Measurements from ENCODE around the gene HELZ2. TPM values are rescaled to one million over a fixed set of nuclear protein-coding genes. Genes with fewer than 3 reads are reported as not detected.

HELZ2 gene
- total RNA-seq, 4 donors from 2014 or later = 4.9 to 35.2 (median 10.5) TPM

DNA sequence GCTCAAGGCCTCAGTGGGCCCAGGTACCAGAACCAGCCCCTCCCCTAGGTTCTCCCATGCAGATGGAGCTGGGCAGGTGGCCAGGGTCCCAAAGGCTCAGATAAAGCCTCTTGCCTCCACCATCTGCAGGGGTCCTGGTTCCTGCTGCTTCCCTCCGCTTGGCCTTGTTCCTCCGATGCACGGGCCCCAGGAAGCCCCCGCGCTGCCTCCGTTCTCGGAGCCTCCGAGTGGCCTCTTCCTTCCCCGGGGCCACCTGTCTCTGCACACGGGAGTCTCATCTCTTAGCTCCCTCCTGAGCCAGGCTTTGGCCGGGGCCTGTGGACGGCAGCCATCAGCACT lies 35.0 kb downstream of the HELZ2 start:
- TF ChIP-seq, protein P1, sequence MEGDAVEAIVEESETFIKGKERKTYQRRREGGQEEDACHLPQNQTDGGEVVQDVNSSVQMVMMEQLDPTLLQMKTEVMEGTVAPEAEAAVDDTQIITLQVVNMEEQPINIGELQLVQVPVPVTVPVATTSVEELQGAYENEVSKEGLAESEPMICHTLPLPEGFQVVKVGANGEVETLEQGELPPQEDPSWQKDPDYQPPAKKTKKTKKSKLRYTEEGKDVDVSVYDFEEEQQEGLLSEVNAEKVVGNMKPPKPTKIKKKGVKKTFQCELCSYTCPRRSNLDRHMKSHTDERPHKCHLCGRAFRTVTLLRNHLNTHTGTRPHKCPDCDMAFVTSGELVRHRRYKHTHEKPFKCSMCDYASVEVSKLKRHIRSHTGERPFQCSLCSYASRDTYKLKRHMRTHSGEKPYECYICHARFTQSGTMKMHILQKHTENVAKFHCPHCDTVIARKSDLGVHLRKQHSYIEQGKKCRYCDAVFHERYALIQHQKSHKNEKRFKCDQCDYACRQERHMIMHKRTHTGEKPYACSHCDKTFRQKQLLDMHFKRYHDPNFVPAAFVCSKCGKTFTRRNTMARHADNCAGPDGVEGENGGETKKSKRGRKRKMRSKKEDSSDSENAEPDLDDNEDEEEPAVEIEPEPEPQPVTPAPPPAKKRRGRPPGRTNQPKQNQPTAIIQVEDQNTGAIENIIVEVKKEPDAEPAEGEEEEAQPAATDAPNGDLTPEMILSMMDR (IDR thresholded peaks at IDR 0.05; ENCODE audit: low read depth) = no peak

DNA sequence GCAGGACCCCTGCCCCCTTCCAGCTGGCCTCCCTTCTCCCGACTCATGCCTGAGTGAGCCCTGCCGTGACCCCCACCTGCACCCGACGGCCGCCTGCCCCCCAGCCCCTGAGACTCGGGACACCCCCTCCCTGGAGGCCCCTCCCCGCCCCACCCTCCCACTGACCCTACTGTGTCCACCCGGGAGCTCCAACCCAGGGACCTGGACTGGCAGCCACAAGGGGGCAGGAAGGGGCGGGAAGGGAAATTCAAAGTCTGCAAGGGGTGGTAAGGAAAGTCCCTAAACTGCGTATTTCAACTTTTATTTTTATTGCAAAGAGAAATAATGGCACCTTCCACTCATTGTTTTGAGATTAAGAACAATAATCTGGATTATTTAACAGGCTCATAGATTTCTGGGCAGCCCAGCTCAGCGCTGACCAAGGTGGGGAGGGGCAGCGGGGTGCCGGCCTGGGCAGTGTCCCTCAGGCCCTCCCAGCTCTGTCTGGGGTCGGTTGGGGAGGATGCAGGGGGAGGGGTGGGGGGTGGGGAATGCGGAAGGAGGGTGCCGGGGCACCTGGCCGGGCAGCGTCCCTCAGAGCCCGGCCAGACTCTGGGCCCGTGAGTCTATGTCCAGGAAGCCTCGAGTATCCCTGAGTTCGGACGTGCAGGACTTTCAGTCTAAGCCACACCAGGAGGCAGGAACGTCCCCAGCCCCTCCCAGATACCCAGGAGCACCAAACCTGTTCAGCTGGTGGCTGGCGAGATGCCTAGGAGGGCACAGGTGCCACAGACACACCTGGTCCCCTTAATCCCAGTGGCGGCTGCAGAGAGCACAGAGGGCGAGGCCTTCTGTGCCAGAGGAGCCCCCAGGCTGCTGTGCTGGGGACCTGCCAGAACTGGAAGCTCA lies 35.6 kb downstream of the HELZ2 start:
- TF ChIP-seq, protein P1 (IDR thresholded peaks at IDR 0.05; ENCODE audit: low read depth) = no peak

DNA sequence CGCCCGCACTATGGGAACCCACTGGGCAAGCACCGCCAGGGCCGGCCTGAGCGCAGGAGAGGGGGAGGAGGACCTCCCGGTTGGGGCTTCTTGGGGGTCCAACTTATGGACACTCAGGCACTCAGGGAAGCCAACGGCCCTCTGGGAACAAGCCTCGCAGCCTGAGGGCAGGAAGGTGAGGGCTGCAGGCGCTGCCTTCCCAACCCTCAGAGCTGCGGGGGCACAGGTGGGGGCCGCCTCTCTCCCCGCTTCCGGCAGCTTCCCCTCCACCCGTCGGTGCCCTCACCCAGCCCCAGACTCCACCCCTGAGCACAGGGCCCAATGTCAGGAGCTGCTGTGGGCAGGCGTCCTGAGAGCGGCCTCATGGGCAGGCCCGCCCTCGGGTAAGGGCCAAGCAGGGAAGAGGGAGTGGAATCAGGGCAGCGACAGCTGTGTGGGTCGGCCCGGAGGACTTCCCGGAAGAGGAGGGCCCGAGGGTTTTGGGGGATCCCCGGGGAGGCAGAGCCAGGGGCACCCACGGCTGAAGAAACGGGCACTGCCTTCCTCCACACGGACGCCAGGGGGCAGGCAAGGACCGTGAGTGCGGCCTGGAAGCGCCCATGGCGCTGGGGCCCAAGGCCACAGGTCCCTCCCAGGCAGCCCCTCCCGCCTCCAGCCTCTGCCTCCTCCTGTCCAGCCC lies 36.4 kb downstream of the HELZ2 start:
- TF ChIP-seq, protein P1 (IDR thresholded peaks at IDR 0.05; ENCODE audit: low read depth) = no peak

DNA sequence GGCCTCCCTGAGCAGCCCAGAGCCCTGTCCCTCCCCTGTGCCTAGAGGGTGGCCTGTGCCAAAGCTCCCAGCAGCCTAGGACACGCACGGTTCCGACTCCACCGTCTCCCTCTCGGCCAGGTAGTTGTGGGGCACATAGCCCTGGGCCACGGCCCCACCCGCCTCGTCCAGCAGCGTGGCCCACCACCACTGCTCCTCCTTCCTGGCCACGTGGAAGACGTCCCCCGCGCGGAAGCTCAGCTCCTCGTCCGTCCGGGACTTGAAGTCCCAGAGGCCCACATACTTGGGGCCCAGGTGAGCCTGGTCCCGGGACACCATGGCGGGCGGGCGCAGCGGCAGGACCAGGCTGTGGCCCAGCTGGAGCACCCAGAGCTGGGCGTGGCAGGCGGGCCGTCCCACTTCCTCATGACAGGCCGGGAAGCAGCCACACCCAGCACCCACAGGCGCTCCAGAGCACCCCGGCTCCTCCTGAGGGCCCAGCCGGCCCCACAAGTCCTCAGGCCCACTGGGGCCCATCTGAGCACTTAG lies 37.0 kb downstream of the HELZ2 start, which contains the start of gene PTK6:
TSS of gene PTK6 (minus strand) at position 380 of the 528 bp plus-strand sequence. CDS start at position 318, 62 bp downstream.
- TF ChIP-seq, protein P1 (IDR thresholded peaks at IDR 0.05; ENCODE audit: low read depth) = no peak

DNA sequence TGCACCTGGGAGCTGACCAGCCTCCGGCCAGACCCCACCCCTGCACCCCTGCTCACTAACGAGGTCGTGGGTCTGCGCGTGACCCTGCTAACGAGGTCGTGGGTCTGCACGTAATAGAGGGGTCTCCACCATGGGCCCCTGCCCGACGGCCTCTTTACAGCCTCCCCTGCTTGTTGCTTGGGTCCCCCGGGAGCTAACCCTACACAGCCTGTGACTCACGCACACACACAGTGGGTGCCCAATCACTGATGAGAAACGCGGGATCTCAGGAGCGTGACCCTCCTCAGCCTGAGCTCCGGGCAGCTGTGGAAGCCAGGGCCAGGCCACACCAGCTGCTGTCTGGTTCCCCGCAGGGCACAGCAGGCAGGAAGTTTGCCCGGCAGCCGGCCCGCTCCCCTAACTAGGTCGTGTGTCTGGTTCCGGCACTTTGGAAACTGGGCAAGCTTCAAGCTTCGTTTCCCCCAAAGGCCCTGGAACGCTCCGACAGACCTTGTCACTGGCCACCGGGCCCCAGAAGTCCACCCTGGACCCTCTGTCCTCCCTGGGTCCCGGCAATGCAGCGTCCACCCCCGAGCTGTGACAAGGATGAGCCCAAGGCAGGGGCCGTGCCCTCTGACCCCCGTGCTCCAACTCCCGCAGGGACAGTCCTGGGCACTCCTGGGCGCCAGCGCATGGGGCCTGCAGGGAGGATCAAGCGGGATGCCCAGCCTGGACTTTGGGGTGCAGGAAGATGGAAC lies 37.6 kb downstream of the HELZ2 start:
- TF ChIP-seq, protein P1 (IDR thresholded peaks at IDR 0.05; ENCODE audit: low read depth) = no peak

DNA sequence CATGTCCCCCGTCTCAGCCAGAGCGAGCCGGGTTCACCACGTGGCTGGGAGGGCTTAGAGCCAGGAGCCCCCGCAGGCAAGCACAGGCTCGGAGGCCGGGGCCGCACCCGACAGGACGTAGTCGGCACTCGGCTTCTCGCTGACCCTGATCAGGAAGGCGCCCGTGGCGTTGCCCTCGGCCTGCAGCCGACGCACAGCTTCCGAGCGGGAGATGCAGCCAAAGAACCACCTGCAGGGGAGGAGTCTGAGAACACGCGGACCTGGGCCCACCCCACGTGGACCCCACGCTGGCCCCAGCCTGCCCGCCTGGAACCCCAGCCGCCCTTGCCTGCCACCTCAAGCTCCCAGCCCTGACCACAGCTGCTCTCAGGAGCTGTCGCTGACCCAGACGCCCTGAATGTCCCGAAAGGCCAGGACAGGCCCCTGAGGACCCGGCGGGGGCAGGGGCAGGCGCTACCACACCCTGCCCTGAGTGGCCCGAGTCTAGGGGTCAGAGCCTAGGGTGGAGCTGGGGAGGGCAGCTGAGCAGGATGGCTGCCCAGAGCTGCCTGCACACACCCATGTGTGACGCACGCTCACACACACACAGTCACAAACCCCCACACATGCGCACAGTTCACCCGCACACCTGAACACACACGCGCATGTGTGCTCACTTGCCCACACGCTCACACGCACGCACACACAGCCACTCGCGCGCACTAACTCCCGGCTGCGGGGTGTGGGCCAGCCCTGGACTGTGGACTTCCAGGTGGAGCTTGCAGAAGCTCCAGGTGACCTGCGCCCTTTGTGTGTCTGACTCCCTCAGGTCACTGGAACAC lies 39.0 kb downstream of the HELZ2 start:
- TF ChIP-seq, protein P1 (IDR thresholded peaks at IDR 0.05; ENCODE audit: low read depth) = no peak
